NB4 (cell line): ENCODE data around the gene KRT7.

Source experiments
- POLR2A ChIP-seq: IDR thresholded peaks from 2 replicates; pipeline ENCODE4 v1.6.1; 2011; ENCODE audit warnings: mild to moderate bottlenecking; ENCODE audit not compliant: insufficient read length; ENCODE audit errors: extremely low read depth
- TF ChIP-seq, protein P1 (sequence below): IDR thresholded peaks from one replicate; pipeline ENCODE4 v1.5.1; 2012; ENCODE audit warnings: low read depth, low read length

DNA sequence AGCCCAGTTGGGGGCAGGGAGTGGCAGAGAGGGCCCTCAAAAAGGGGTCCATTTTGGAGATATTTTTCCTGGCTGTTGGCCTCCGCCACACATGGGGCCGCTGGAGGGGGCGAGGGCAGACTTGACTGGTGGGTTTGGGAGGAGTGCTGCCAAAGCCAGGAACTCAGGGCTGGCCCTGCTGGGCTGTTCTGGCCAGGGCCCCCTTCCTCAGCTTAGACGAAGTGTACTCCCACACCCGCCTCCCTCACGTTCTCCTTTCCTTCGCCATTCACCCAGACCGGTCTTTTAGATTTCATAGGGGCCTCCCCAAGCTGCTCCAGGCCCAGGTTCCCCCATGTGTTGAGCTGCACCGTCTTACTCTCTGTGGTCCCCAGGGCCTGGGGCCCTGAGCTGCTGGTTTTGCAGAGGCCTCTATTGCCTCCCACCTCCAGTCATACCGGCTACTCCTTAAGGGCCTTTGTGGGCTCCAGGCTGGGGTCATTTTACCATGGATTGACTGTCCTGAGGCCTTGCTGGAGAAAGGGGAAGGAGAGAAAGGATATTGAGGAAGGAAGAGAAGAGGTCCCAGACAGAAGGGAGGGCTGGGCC lies 1.3 kb downstream of the KRT7 start:
- TF ChIP-seq, protein P1, sequence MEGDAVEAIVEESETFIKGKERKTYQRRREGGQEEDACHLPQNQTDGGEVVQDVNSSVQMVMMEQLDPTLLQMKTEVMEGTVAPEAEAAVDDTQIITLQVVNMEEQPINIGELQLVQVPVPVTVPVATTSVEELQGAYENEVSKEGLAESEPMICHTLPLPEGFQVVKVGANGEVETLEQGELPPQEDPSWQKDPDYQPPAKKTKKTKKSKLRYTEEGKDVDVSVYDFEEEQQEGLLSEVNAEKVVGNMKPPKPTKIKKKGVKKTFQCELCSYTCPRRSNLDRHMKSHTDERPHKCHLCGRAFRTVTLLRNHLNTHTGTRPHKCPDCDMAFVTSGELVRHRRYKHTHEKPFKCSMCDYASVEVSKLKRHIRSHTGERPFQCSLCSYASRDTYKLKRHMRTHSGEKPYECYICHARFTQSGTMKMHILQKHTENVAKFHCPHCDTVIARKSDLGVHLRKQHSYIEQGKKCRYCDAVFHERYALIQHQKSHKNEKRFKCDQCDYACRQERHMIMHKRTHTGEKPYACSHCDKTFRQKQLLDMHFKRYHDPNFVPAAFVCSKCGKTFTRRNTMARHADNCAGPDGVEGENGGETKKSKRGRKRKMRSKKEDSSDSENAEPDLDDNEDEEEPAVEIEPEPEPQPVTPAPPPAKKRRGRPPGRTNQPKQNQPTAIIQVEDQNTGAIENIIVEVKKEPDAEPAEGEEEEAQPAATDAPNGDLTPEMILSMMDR = no peak
- no peak for TF ChIP-seq POLR2A
